Neural cell (in vitro differentiated cells): Measurements from ENCODE around the gene TARS3. TPM values are rescaled to one million over a fixed set of nuclear protein-coding genes. Genes with fewer than 3 reads are reported as not detected.

Source experiments
- H2AFZ ChIP-seq: fragments of 200-600, 300-800 bp; sonication (generic), shearing (Covaris generic); 2 replicates; pipeline ENCODE4 v1.6.0; 2014; ENCODE audit warnings: low read depth, mild to moderate bottlenecking, antibody characterized with exemption, low read length, moderate library complexity
- H3F3A ChIP-seq: fragments of 200-600 bp; shearing (Covaris generic); 2 replicates; pipeline ENCODE4 v1.6.1; 2016; ENCODE audit warnings: mild to moderate bottlenecking, moderate library complexity, mixed read lengths, antibody characterized with exemption, low read length; ENCODE audit not compliant: insufficient read depth, poor library complexity, severe bottlenecking
- H3K27ac ChIP-seq: fragments of 200-600, 300-800 bp; sonication (generic), shearing (Covaris generic); 2 replicates; pipeline ENCODE4 v1.5.1; 2014; ENCODE audit warnings: mild to moderate bottlenecking, low read length, moderate library complexity
- H3K27me3 ChIP-seq: fragments of 300-800, 200-600 bp; sonication (generic), shearing (Covaris generic); 2 replicates; pipeline ENCODE4 v1.6.0; 2014; ENCODE audit warnings: mild to moderate bottlenecking, low read depth, low read length, moderate library complexity; ENCODE audit not compliant: insufficient read depth
- H3K36me3 ChIP-seq: fragments of 300-800, 200-600 bp; sonication (generic), shearing (Covaris generic); 2 replicates; pipeline ENCODE4 v1.5.1; 2014; ENCODE audit warnings: mild to moderate bottlenecking, antibody characterized with exemption, low read length, moderate library complexity; ENCODE audit not compliant: insufficient read depth
- H3K4me2 ChIP-seq: fragments of 300-800, 200-600 bp; sonication (generic), shearing (Covaris generic); 2 replicates; pipeline ENCODE4 v1.6.0; 2014; ENCODE audit warnings: mild to moderate bottlenecking, low read length
- H3K4me3 ChIP-seq: fragments of 300-800, 200-600 bp; sonication (generic), shearing (Covaris generic); 2 replicates; pipeline ENCODE4 v1.5.1; 2014; ENCODE audit warnings: mild to moderate bottlenecking, low read length, moderate library complexity
- H3K79me2 ChIP-seq: fragments of 200-600 bp; shearing (Covaris generic); replicated peaks from 2 replicates; pipeline ENCODE4 v1.6.0; 2014; ENCODE audit warnings: mild to moderate bottlenecking, low read length, moderate library complexity; ENCODE audit not compliant: insufficient read depth
- H3K9ac ChIP-seq: fragments of 300-800, 200-600 bp; sonication (generic), shearing (Covaris generic); 2 replicates; pipeline ENCODE4 v1.6.1; 2016; ENCODE audit warnings: mild to moderate bottlenecking, low read length, mixed read lengths
- H3K9me2 ChIP-seq: fragments of 200-600 bp; shearing (Covaris generic); 2 replicates; pipeline ENCODE4 v1.6.1; 2016; ENCODE audit warnings: mild to moderate bottlenecking, low read length, mixed read lengths; ENCODE audit not compliant: insufficient read depth
- H3K9me3 ChIP-seq: fragments of 200-600, 300-800 bp; sonication (generic), shearing (Covaris generic); 2 replicates; pipeline ENCODE4 v1.6.1; 2016; ENCODE audit warnings: mild to moderate bottlenecking, mixed run types, low read length, moderate library complexity, mixed read lengths
- H4K20me1 ChIP-seq: fragments of 200-600 bp; shearing (Covaris generic); 2 replicates; pipeline ENCODE4 v1.6.1; 2016; ENCODE audit warnings: mild to moderate bottlenecking, mixed run types; ENCODE audit not compliant: insufficient read depth
- CTCF ChIP-seq: fragments of 450-650 bp; IDR thresholded peaks from 2 replicates; pipeline ENCODE4 v1.5.1; 2014; ENCODE audit warnings: antibody characterized with exemption, mild to moderate bottlenecking, moderate library complexity; ENCODE audit not compliant: poor library complexity, severe bottlenecking
- EP300 ChIP-seq: fragments of 450-650 bp; conservative IDR thresholded peaks from 2 replicates; pipeline ENCODE4 v1.6.1; 2014; ENCODE audit warnings: antibody characterized with exemption, mild to moderate bottlenecking, moderate library complexity; ENCODE audit not compliant: poor library complexity, severe bottlenecking
- EZH2 ChIP-seq: fragments of 200-600, 300-800 bp; shearing (Covaris generic), sonication (generic); IDR thresholded peaks from 2 replicates; pipeline ENCODE4 v1.6.1; 2014; ENCODE audit warnings: antibody characterized with exemption, low read length, borderline replicate concordance, mild to moderate bottlenecking; ENCODE audit not compliant: insufficient read depth, poor library complexity, severe bottlenecking
- MXI1 ChIP-seq: fragments of 450-650 bp; conservative IDR thresholded peaks from 2 replicates; pipeline ENCODE4 v1.6.1; 2014; ENCODE audit warnings: antibody characterized with exemption, mild to moderate bottlenecking; ENCODE audit not compliant: poor library complexity, severe bottlenecking
- POLR2AphosphoS5 ChIP-seq: IDR thresholded peaks from 2 replicates; pipeline ENCODE4 v1.6.1; 2012
- RAD21 ChIP-seq: fragments of 450-650 bp; conservative IDR thresholded peaks from 2 replicates; pipeline ENCODE4 v1.6.1; 2014; ENCODE audit warnings: antibody characterized with exemption, mild to moderate bottlenecking, moderate library complexity
- SMC3 ChIP-seq: fragments of 450-650 bp; conservative IDR thresholded peaks from 2 replicates; pipeline ENCODE4 v1.6.1; 2014; ENCODE audit warnings: antibody characterized with exemption, mild to moderate bottlenecking, moderate library complexity; ENCODE audit not compliant: poor library complexity
- TAF1 ChIP-seq: IDR thresholded peaks from 2 replicates; pipeline ENCODE4 v1.6.1; 2012; ENCODE audit warnings: low read depth
- polyA plus RNA-seq: library from polyadenylated mRNA; depleted of rRNA; stranded (reverse); fragments of >200 nt; gene quantifications from 2 replicates; pipeline ENCODE4 v1.2.3, GENCODE V29; 2014
- TF ChIP-seq, protein P1 (sequence below): IDR thresholded peaks from 2 replicates; pipeline ENCODE4 v1.6.1; 2012; ENCODE audit warnings: borderline replicate concordance

Gene TARS3
- polyA plus RNA-seq, 1 donor from 2014 or later: 27.1 TPM

DNA sequence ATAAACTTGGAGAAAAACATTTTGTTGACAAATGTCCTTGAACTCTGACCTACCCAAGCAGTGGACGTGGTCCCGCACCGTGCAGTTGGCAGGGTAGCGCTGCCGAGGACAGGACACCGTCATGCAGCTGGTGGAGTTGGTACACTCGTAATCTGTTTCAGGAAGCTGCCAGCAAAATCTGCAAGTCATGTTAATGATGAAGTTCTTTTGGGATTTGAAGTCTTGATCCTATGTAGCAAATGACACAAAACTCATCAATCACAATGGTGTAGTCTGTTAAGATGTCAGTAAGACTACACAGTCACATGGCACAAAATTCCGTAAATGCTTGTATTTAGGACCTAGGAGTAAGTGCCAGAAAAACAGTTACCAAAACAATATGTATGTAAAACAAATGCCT, 77.6 kb downstream of the TARS3 start:
- Histone ChIP-seq H4K20me1 (no peaks in the 10 kb centered on the region), H3K9me3 (no peaks in the 10 kb centered on the region), H3K9me2 (no peaks in the 10 kb centered on the region), H3K9ac (no peak overlapping the region), H3K4me3 (no peak overlapping the region), H3F3A (no peaks in the 10 kb centered on the region), H3K27ac (no peak overlapping the region), H3K36me3 (no peaks in the 10 kb centered on the region), H3K79me2 (peaks cover 37% of the 10 kb centered on the region), H3K27me3 (no peaks in the 10 kb centered on the region), H2AFZ (no peak overlapping the region), H3K4me2 (no peak overlapping the region)
- no peak for TF ChIP-seq RAD21
- no peak for TF ChIP-seq TAF1
- no peak for TF ChIP-seq MXI1
- no peak for TF ChIP-seq EP300
- no peak for TF ChIP-seq EZH2
- TF ChIP-seq, protein P1, sequence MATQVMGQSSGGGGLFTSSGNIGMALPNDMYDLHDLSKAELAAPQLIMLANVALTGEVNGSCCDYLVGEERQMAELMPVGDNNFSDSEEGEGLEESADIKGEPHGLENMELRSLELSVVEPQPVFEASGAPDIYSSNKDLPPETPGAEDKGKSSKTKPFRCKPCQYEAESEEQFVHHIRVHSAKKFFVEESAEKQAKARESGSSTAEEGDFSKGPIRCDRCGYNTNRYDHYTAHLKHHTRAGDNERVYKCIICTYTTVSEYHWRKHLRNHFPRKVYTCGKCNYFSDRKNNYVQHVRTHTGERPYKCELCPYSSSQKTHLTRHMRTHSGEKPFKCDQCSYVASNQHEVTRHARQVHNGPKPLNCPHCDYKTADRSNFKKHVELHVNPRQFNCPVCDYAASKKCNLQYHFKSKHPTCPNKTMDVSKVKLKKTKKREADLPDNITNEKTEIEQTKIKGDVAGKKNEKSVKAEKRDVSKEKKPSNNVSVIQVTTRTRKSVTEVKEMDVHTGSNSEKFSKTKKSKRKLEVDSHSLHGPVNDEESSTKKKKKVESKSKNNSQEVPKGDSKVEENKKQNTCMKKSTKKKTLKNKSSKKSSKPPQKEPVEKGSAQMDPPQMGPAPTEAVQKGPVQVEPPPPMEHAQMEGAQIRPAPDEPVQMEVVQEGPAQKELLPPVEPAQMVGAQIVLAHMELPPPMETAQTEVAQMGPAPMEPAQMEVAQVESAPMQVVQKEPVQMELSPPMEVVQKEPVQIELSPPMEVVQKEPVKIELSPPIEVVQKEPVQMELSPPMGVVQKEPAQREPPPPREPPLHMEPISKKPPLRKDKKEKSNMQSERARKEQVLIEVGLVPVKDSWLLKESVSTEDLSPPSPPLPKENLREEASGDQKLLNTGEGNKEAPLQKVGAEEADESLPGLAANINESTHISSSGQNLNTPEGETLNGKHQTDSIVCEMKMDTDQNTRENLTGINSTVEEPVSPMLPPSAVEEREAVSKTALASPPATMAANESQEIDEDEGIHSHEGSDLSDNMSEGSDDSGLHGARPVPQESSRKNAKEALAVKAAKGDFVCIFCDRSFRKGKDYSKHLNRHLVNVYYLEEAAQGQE: no peak
- no peak for TF ChIP-seq SMC3
- TF ChIP-seq POLR2AphosphoS5: no peak
- TF ChIP-seq CTCF: no peak

DNA sequence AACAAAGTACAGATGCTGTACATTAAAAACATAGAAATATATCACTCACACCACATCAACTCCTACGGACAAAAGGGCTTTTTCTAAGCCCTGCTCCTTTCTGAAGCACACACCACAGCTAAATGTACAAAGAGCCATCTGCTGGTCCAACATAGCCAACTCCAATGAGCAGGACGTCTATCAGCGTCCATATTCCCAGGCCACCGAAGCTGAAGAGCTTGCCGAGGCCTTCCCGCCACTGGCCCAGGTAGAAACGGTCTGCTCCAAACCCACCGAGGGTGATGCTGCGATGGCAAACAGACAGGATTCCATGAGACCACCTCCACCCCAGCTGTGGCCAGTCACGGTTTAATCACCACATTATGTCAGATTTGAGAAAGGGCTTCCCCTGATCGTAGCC, 81.9 kb downstream of the TARS3 start:
- no peaks in the 10 kb centered on the region for H4K20me1 ChIP-seq
- no peaks in the 10 kb centered on the region for H3F3A ChIP-seq
- H2AFZ ChIP-seq: no peak overlapping the region
- H3K4me2 ChIP-seq: no peak overlapping the region
- TF ChIP-seq RAD21: no peak
- TF ChIP-seq, protein P1: no peak
- TF ChIP-seq CTCF: no peak
- no peak for TF ChIP-seq MXI1
- no peak for TF ChIP-seq SMC3
- no peak for TF ChIP-seq TAF1
- TF ChIP-seq EZH2: no peak
- H3K4me3 ChIP-seq: no peak overlapping the region
- H3K9ac ChIP-seq: no peak overlapping the region
- no peaks in the 10 kb centered on the region for H3K36me3 ChIP-seq
- no peak overlapping the region for H3K27ac ChIP-seq
- no peaks in the 10 kb centered on the region for H3K9me3 ChIP-seq
- H3K79me2 ChIP-seq: peaks cover 5% of the 10 kb centered on the region
- H3K27me3 ChIP-seq: no peaks in the 10 kb centered on the region
- H3K9me2 ChIP-seq: no peaks in the 10 kb centered on the region
